ENCODE results near the gene CSF3R.
"Not testable (repeated sequence)": the region's sequence is repeated elsewhere in the genome, so short reads cannot be mapped to it uniquely, and the experiment has no call there.

The CSF3R gene

GRCh38 chr1:36512842-36513241 lies 30.1 kb upstream of the CSF3R start:
- no peak for DNase-seq

- no peak for DNase-seq
Observed at GRCh38 chr1:36511804-36512798, 29.4 kb upstream of the CSF3R start.

GRCh38 chr1:36511220-36511619 lies 28.5 kb upstream of the CSF3R start:
- DNase-seq: not testable (repeated sequence)

- DNase-seq: no peak
Observed at GRCh38 chr1:36510418-36510817, 27.7 kb upstream of the CSF3R start.

- no peak for DNase-seq
Observed at GRCh38 chr1:36508257-36508656, 25.5 kb upstream of the CSF3R start.

GRCh38 chr1:36506276-36506920 lies 23.7 kb upstream of the CSF3R start:
- DNase-seq: no peak

GRCh38 chr1:36503733-36504132 lies 21.0 kb upstream of the CSF3R start:
- DNase-seq: no peak

- DNase-seq: no peak
Observed at GRCh38 chr1:36503159-36503558, 20.4 kb upstream of the CSF3R start.

- DNase-seq: no peak
Observed at GRCh38 chr1:36502616-36503015, 19.9 kb upstream of the CSF3R start.

- DNase-seq: not testable (repeated sequence)
Observed at GRCh38 chr1:36501911-36502310, 19.2 kb upstream of the CSF3R start.

GRCh38 chr1:36497207-36497606 lies 14.5 kb upstream of the CSF3R start:
- DNase-seq: no peak

GRCh38 chr1:36494971-36495370 lies 12.3 kb upstream of the CSF3R start:
- no peak for DNase-seq

- DNase-seq: no peak
Observed at GRCh38 chr1:36493524-36493923, 10.8 kb upstream of the CSF3R start.

- DNase-seq: no peak
Observed at GRCh38 chr1:36492491-36492890, 9.8 kb upstream of the CSF3R start.

GRCh38 chr1:36489258-36490051 lies 6.7 kb upstream of the CSF3R start:
- not testable (repeated sequence) for DNase-seq

GRCh38 chr1:36487906-36488305 lies 5.2 kb upstream of the CSF3R start:
- DNase-seq: no peak

GRCh38 chr1:36487336-36487725 lies 4.6 kb upstream of the CSF3R start:
- not testable (repeated sequence) for DNase-seq

GRCh38 chr1:36486439-36487335 lies 4.0 kb upstream of the CSF3R start:
- DNase-seq: no peak

- DNase-seq: no peak
Observed at GRCh38 chr1:36486093-36486438, 3.4 kb upstream of the CSF3R start.

GRCh38 chr1:36484099-36484498 lies 1.4 kb upstream of the CSF3R start:
- DNase-seq: no peak

GRCh38 chr1:36481771-36482723 lies 666 bp downstream of the CSF3R start:
- no peak for DNase-seq
